HepG2 (cell line): ENCODE results near the gene WDR37.

Experiments used
- CBX1 ChIP-seq: IDR thresholded peaks from one replicate; pipeline ENCODE4 v1.6.1; 2016; ENCODE audit warnings: antibody characterized with exemption, low read depth
- CTCF ChIP-seq: sonication (generic); formaldehyde crosslinking; IDR thresholded peaks from 2 replicates; pipeline ENCODE4 v1.5.0; 2020; ENCODE audit warnings: mild to moderate bottlenecking, missing genetic modification reagents, moderate library complexity
- ESRRA ChIP-seq: sonication (generic); formaldehyde crosslinking; IDR thresholded peaks from 2 replicates; pipeline ENCODE4 v1.5.1; 2020; ENCODE audit warnings: mild to moderate bottlenecking, low read depth, missing genetic modification reagents
- ETV6 ChIP-seq: sonication (generic); formaldehyde crosslinking; conservative IDR thresholded peaks from 2 replicates; pipeline ENCODE4 v1.4.0; 2020; ENCODE audit warnings: missing genetic modification reagents
- FOXM1 ChIP-seq: sonication (generic); formaldehyde crosslinking; IDR thresholded peaks from 2 replicates; pipeline ENCODE4 v1.5.0; 2020; ENCODE audit warnings: missing genetic modification reagents
- JUND ChIP-seq: sonication (generic); formaldehyde crosslinking; IDR thresholded peaks from 2 replicates; pipeline ENCODE4 v1.8.0; 2022; ENCODE audit warnings: mild to moderate bottlenecking, missing genetic modification reagents
- POLR2AphosphoS2 ChIP-seq: IDR thresholded peaks from 2 replicates; pipeline ENCODE4 v1.6.1; 2011; ENCODE audit warnings: low read depth, low read length, improper control_type of control experiment
- SP4 ChIP-seq: sonication (generic); formaldehyde crosslinking; IDR thresholded peaks from 2 replicates; pipeline ENCODE4 v1.8.1; 2023; ENCODE audit warnings: mild to moderate bottlenecking, missing genetic modification reagents
- SRSF1 ChIP-seq: fragments of 200-400 bp; formaldehyde crosslinking; optimal IDR thresholded peaks from 2 replicates; pipeline ENCODE3; 2017; ENCODE audit warnings: mild to moderate bottlenecking, low read depth, low read length, moderate library complexity
- ZBTB26 ChIP-seq: IDR thresholded peaks from 2 replicates; pipeline ENCODE4 v1.6.1; 2016; ENCODE audit warnings: missing compliant biosample characterization, missing genetic modification reagents, borderline replicate concordance
- ZBTB8A ChIP-seq: sonication (generic); formaldehyde crosslinking; IDR thresholded peaks from 2 replicates; pipeline ENCODE4 v1.4.0; 2020; ENCODE audit warnings: mild to moderate bottlenecking, low read depth, missing genetic modification reagents, borderline replicate concordance
- ZNF335 ChIP-seq: sonication (generic); formaldehyde crosslinking; IDR thresholded peaks from 2 replicates; pipeline ENCODE4 v1.4.0; 2020; ENCODE audit warnings: missing genetic modification reagents
- TF ChIP-seq, protein P1 (sequence below): sonication (generic); formaldehyde crosslinking; IDR thresholded peaks from 2 replicates; pipeline ENCODE4 v1.4.0; 2020; ENCODE audit warnings: missing genetic modification reagents, borderline replicate concordance

- TF ChIP-seq FOXM1 (CRISPR knock-in tag) (no peak), POLR2AphosphoS2 (no peak), ZBTB8A (no peak), ZBTB26 (CRISPR knock-in tag) (no peak), CTCF (CRISPR knock-in tag) (no peak), JUND (CRISPR knock-in tag) (no peak), ESRRA (no peak), CBX1 (no peak), SRSF1 (no peak), ZNF335 (CRISPR knock-in tag) (no peak), SP4 (CRISPR knock-in tag) (no peak), ETV6 (CRISPR knock-in tag) (no peak)
- TF ChIP-seq, protein P1, sequence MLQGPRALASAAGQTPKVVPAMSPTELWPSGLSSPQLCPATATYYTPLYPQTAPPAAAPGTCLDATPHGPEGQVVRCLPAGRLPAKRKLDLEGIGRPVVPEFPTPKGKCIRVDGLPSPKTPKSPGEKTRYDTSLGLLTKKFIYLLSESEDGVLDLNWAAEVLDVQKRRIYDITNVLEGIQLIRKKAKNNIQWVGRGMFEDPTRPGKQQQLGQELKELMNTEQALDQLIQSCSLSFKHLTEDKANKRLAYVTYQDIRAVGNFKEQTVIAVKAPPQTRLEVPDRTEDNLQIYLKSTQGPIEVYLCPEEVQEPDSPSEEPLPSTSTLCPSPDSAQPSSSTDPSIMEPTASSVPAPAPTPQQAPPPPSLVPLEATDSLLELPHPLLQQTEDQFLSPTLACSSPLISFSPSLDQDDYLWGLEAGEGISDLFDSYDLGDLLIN (CRISPR knock-in tag) = no peak
These were observed 29.1 kb downstream of the WDR37 start for GRCh38 chr10:1085258-1085657.
